IgD-negative memory B cell (primary cell): ENCODE data around the gene BTF3L4. TPM values are rescaled to one million over a fixed set of nuclear protein-coding genes. Genes with fewer than 3 reads are reported as not detected.
"Not testable (repeated sequence)": the region's sequence is repeated elsewhere in the genome, so short reads cannot be mapped to it uniquely, and the experiment has no call there.

Source experiments
- H3K27ac Mint-ChIP-seq, 3 donors: one replicate each; pipeline ENCODE4 v1.8.0; 2020 to 2022; ENCODE audit warnings: mild to moderate bottlenecking in 3 of 3, mixed read lengths in 3 of 3, moderate library complexity in 1 of 3
- H3K27me3 Mint-ChIP-seq: one replicate; pipeline ENCODE4 v1.8.0; 2021; ENCODE audit warnings: mixed read lengths
- H3K36me3 Mint-ChIP-seq: one replicate; pipeline ENCODE4 v1.8.0; 2020; ENCODE audit warnings: mild to moderate bottlenecking, mixed read lengths
- H3K4me1 Mint-ChIP-seq, 3 donors: one replicate each; pipeline ENCODE4 v1.8.0; 2020 to 2022; ENCODE audit warnings: mixed read lengths in 3 of 3, mild to moderate bottlenecking in 1 of 3
- H3K4me3 Mint-ChIP-seq, 4 donors: one replicate each; pipeline ENCODE4 v1.8.0; 2020 to 2022; ENCODE audit warnings: mild to moderate bottlenecking in 4 of 4, mixed read lengths in 4 of 4, moderate library complexity in 3 of 4
- H3K9me3 Mint-ChIP-seq, 3 donors: one replicate each; pipeline ENCODE4 v1.8.0; 2020 to 2021; ENCODE audit warnings: mixed read lengths in 3 of 3, mild to moderate bottlenecking in 1 of 3
- polyA plus RNA-seq: library from polyadenylated mRNA; unstranded; fragments of 300-500 nt; fragmentation: Illumina TruSeq; gene quantifications from one replicate; pipeline ENCODE4 v1.2.3, GENCODE V29; 2021

The BTF3L4 gene
- polyA plus RNA-seq, 1 donor from 2014 or later, result 60.1 TPM

DNA sequence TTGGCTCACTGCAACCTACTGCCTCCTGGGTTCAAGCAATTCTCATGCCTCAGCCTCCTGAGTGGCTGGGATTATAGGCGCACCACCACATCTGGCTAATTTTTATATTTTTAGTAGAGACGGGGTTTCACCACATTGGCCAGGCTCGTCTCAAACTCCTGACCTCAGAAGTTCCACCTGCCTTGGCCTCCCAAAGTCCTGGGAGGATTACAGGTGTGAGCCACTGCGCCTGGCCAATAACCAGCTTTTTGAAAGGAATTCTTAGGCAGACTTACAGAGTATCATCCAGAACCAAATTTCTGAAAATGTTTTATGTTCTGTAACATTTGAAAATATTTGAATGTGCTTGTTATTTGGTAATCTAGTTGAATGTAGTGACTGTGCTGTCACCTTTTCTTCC lies 14.6 kb downstream of the BTF3L4 start:
- Mint-ChIP-seq H3K27me3 (no peaks in the 10 kb centered on the region), H3K9me3 (no peaks in the 10 kb centered on the region), H3K27ac (no peak overlapping the region), H3K4me3 (no peak overlapping the region), H3K36me3 (peaks cover 5% of the 10 kb centered on the region), H3K4me1 (peaks cover 10 to 24% (median 14%) of the 10 kb centered on the region in 3 donors)

DNA sequence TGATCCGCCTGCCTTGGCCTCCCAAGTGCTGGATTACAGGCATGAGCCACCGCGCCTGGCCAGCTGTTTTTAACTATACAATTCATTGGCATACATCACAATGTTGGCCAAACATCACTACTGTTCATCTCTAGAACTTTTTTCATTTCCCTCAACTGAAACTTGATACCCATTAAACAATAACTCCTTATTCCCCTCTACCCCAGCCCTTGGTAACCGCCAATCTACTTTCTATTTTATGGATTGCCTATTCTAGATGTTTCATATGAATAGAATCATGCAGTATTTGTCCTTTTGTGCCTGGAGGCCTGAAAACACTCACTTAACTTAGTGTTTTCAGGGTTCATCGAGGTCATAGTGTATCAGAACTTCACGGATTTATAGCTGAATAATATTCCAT lies 16.2 kb downstream of the BTF3L4 start:
- peaks cover 10 to 24% (median 11%) of the 10 kb centered on the region in 3 donors for H3K4me1 Mint-ChIP-seq
- peaks cover 5% of the 10 kb centered on the region for H3K36me3 Mint-ChIP-seq
- no peaks in the 10 kb centered on the region for H3K27me3 Mint-ChIP-seq
- no peak overlapping the region for H3K27ac Mint-ChIP-seq
- H3K9me3 Mint-ChIP-seq, result no peaks in the 10 kb centered on the region
- no peak overlapping the region for H3K4me3 Mint-ChIP-seq

DNA sequence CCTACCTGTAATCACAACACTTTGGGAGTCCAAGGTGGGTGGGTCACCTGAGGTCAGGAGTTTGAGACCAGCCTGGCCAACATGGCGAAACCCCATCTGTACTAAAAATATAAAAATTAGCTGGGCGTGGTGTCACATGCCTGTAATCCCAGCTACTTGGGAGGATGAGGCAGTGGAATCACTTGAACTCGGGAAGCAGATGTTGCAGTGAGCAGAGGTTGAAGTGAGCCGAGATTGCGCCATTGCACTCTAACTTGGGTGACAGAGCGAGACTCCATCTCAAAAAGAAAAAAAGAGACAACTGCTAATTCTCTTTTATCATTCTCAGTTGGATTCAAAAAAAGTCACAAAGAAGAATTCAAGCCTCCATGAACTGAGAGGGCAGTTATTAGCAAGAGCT lies 21.2 kb downstream of the BTF3L4 start:
- H3K36me3 Mint-ChIP-seq, H3K27ac Mint-ChIP-seq: not testable (repeated sequence)

GRCh38 chr1:52080014-52080415 lies 23.9 kb downstream of the BTF3L4 start:
- H3K27ac Mint-ChIP-seq, result no peak overlapping the region
- no peaks in the 10 kb centered on the region for H3K9me3 Mint-ChIP-seq
- H3K4me1 Mint-ChIP-seq, result peaks cover 0 to 4% (median 0%) of the 10 kb centered on the region in 3 donors
- no peaks in the 10 kb centered on the region for H3K27me3 Mint-ChIP-seq
- H3K4me3 Mint-ChIP-seq, result no peak overlapping the region
- H3K36me3 Mint-ChIP-seq, result peaks cover 5% of the 10 kb centered on the region

More for the DNA sequence above, 21.2 kb downstream of the BTF3L4 start:
- not testable (repeated sequence) for H3K4me1 Mint-ChIP-seq, H3K9me3 Mint-ChIP-seq, H3K27me3 Mint-ChIP-seq, H3K4me3 Mint-ChIP-seq

DNA sequence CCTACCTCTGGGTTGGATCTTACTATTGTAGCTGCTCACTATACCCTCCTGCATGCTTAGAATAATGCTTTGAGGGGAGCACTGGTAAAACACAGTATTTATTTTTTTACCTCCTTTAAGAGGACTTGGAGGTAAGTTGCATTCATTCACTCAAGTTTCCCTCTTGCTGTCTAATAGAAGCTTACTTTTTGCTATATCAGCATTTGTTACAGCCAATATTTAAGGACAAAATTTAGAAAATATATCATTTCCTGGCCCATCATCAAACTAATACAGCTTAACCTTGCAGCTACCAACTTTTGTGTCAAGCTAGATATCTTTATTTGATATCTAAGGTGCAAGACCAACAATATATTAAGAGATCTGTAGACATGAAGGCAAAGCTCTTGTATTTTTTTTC lies 31.8 kb downstream of the BTF3L4 start:
- H3K4me3 Mint-ChIP-seq, H3K36me3 Mint-ChIP-seq: not testable (repeated sequence)
- H3K27ac Mint-ChIP-seq, result peak overlapping the region in 1 of 3 donors; percentile 31

DNA sequence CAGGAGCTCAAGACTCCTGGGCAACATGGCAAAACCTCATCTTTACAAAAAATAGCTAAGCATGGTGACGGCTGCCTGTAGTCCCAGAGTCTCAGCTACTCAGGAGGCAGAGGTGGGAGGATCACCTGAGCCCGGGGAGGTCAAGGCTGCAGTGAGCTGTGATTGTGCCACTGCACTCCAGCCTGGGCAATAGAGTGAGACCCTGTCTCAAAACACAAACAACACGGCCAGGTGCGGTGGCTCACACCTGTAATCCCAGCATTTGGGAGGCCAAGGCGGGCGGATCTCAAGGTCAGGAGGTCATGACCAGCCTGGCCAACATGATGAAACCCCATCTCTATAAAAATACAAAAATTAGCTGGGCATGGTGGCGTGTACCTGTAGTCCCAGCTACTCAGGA lies 38.2 kb downstream of the BTF3L4 start:
- H3K9me3 Mint-ChIP-seq, H3K4me3 Mint-ChIP-seq, H3K27ac Mint-ChIP-seq, H3K4me1 Mint-ChIP-seq, H3K36me3 Mint-ChIP-seq, H3K27me3 Mint-ChIP-seq: not testable (repeated sequence)

More for the DNA sequence above, 31.8 kb downstream of the BTF3L4 start:
- H3K9me3 Mint-ChIP-seq, H3K4me1 Mint-ChIP-seq, H3K27me3 Mint-ChIP-seq: not testable (repeated sequence)

- H3K9me3 Mint-ChIP-seq, result peaks cover 0 to 5% (median 0%) of the 10 kb centered on the region in 3 donors
- H3K27me3 Mint-ChIP-seq, result no peaks in the 10 kb centered on the region
- H3K27ac Mint-ChIP-seq, result no peak overlapping the region
- peaks cover 0 to 9% (median 4%) of the 10 kb centered on the region in 3 donors for H3K4me1 Mint-ChIP-seq
- H3K36me3 Mint-ChIP-seq, result peaks cover 4% of the 10 kb centered on the region
- peak overlapping the region in 3 of 4 donors; percentile 7 to 25 (median 8) for H3K4me3 Mint-ChIP-seq
These were observed 40.1 kb downstream of the BTF3L4 start for GRCh38 chr1:52096216-52096615.

DNA sequence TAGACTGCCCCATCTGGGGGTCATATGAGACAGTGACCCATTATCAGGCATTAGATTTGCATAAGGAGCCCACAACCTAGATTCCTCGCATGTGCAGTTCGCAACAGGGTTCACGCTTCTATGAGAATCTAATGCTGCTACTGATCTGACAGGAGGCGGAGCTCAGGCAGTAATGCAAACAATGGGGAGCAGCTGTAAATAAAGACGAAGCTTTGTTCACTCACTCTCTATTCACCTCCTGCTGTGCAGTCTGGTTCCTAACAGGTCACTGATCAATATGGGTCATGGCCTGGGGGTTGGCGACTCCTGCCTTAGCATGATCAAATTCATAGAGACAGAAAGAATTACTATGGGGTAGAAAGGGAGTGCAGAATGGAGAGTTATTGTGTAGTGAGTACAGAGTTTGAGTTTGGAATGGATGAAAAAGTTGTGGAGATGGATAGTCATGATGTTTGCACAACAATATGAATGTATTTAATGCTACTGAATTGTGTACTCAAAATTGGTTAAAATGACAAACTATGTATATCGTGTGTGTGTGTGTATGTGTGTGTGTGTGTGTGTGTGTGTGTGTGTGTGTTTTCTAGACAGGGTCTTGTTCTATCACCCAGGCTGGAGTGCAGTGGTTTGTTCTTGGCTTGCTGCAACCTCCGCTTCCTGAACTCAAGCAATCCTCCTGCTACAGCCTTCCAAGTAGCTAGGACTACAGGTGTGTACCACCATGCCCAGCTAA lies 42.2 kb downstream of the BTF3L4 start:
- Mint-ChIP-seq H3K4me3 (no peak overlapping the region), H3K4me1 (peaks cover 0 to 9% (median 9%) of the 10 kb centered on the region in 3 donors), H3K27ac (no peak overlapping the region), H3K9me3 (peaks cover 0 to 5% (median 0%) of the 10 kb centered on the region in 3 donors), H3K27me3 (no peaks in the 10 kb centered on the region), H3K36me3 (no peaks in the 10 kb centered on the region)

DNA sequence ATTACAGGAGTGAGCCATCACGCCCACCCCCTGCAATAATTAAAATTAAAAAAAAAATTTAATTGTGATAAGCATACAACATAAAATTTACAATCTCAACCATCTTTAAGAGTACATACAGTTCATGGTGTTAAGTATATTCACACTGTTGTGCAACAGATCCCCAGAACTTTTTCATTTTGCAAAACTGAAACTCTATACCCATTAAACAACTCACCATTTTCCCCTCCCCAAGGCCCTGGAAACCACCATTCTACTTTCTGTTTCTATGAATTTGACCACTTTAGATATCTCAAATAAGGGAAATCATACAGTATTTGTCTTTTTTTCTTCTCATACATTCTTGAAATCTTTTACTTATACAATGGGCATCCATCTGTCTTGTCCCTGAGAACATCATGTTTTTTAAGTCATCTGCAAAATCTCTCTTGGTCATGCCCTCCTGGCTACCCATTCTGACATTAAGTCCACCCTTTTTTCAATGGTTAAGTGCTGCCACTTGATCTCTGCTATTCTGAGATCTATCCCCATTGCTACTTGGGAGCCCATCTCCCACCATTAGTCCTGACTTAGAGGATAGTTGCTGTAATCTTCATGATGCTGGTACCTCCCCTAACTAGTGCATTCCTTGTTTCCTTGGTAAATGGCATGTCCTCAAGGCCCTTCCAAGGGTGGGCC lies 46.4 kb downstream of the BTF3L4 start:
- H3K36me3 Mint-ChIP-seq, result no peaks in the 10 kb centered on the region
- H3K4me3 Mint-ChIP-seq, result no peak overlapping the region
- no peaks in the 10 kb centered on the region for H3K27me3 Mint-ChIP-seq
- H3K4me1 Mint-ChIP-seq, result peaks cover 0 to 9% (median 4%) of the 10 kb centered on the region in 3 donors
- no peak overlapping the region for H3K27ac Mint-ChIP-seq
- H3K9me3 Mint-ChIP-seq, result no peaks in the 10 kb centered on the region

GRCh38 chr1:52111492-52111891 lies 55.4 kb downstream of the BTF3L4 start:
- Mint-ChIP-seq H3K4me3 (no peak overlapping the region), H3K4me1 (no peaks in the 10 kb centered on the region), H3K9me3 (no peaks in the 10 kb centered on the region), H3K27ac (no peak overlapping the region), H3K27me3 (no peaks in the 10 kb centered on the region), H3K36me3 (no peaks in the 10 kb centered on the region)

- no peaks in the 10 kb centered on the region for H3K27me3 Mint-ChIP-seq
- H3K4me1 Mint-ChIP-seq, result no peaks in the 10 kb centered on the region
- H3K36me3 Mint-ChIP-seq, result no peaks in the 10 kb centered on the region
- no peak overlapping the region for H3K27ac Mint-ChIP-seq
- H3K4me3 Mint-ChIP-seq, result peak overlapping the region in 1 of 4 donors; percentile 40
- H3K9me3 Mint-ChIP-seq, result no peaks in the 10 kb centered on the region
These were observed 56.4 kb downstream of the BTF3L4 start for GRCh38 chr1:52112489-52112888.

GRCh38 chr1:52119301-52120079 lies 63.4 kb downstream of the BTF3L4 start:
- Mint-ChIP-seq H3K9me3 (no peaks in the 10 kb centered on the region), H3K27me3 (no peaks in the 10 kb centered on the region), H3K4me3 (no peak overlapping the region), H3K4me1 (no peaks in the 10 kb centered on the region), H3K36me3 (no peaks in the 10 kb centered on the region), H3K27ac (no peak overlapping the region)

DNA sequence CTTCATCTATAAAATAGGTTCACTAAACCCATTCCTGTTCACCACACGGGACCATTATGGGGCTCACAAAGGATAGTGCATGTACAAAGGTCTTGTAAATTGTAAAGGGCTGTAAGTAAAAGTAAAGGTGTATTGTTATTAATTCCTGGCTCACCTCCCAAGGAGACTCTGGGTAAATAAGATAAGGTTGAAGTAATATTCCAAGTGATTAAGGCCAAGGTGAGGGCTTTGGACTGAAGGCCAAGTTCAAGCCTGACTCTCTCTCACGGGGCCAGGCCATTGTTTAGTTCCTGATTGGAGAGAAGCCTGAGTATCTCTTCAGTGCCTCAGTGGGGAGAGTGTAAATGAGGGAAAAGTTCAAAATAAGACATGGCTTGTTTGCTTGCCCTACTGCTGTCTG lies 66.3 kb downstream of the BTF3L4 start:
- Mint-ChIP-seq H3K4me1 (no peaks in the 10 kb centered on the region), H3K27me3 (peaks cover 11% of the 10 kb centered on the region), H3K36me3 (no peaks in the 10 kb centered on the region), H3K9me3 (no peaks in the 10 kb centered on the region), H3K4me3 (no peak overlapping the region), H3K27ac (no peak overlapping the region)

- H3K4me1 Mint-ChIP-seq, result no peaks in the 10 kb centered on the region
- H3K36me3 Mint-ChIP-seq, result no peaks in the 10 kb centered on the region
- H3K9me3 Mint-ChIP-seq, result no peaks in the 10 kb centered on the region
- no peak overlapping the region for H3K4me3 Mint-ChIP-seq
- peak overlapping the region in 1 of 3 donors; percentile 13 for H3K27ac Mint-ChIP-seq
- peaks cover 11% of the 10 kb centered on the region for H3K27me3 Mint-ChIP-seq
These were observed 67.5 kb downstream of the BTF3L4 start for GRCh38 chr1:52123622-52124021.

GRCh38 chr1:52125736-52126359 lies 69.8 kb downstream of the BTF3L4 start:
- Mint-ChIP-seq H3K36me3 (no peaks in the 10 kb centered on the region), H3K27me3 (peaks cover 13% of the 10 kb centered on the region), H3K4me3 (no peak overlapping the region), H3K27ac (no peak overlapping the region), H3K9me3 (no peaks in the 10 kb centered on the region), H3K4me1 (no peaks in the 10 kb centered on the region)
